Prostate gland (tissue), 2 donors: ENCODE results near the gene PITHD1. TPM values are rescaled to one million over a fixed set of nuclear protein-coding genes. Genes with fewer than 3 reads are reported as not detected.
"Not testable (repeated sequence)": the region's sequence is repeated elsewhere in the genome, so short reads cannot be mapped to it uniquely, and the experiment has no call there.

ENCODE experiments used
- DNase-seq: peaks from one replicate; pipeline ENCODE4 v3.0.0-alpha.2; 2019; ENCODE audit warnings: low spot score
- H3K27ac ChIP-seq, 2 donors: fragments of 200-600 bp; sonication (generic); 2 replicates each; pipeline ENCODE4 v1.5.1; 2017 to 2019
- H3K27me3 ChIP-seq: fragments of 200-600 bp; sonication (generic); replicated peaks from 2 replicates; pipeline ENCODE4 v1.5.1; 2019; ENCODE audit not compliant: insufficient read depth
- H3K36me3 ChIP-seq, 2 donors: fragments of 200-600 bp; sonication (generic); 1 replicate in 1 of 2; 2 replicates in 1 of 2; pipeline versions ENCODE4 v1.5.1 to v1.8.1; 2017 to 2019
- H3K4me1 ChIP-seq: fragments of 200-600 bp; sonication (generic); replicated peaks from 2 replicates; pipeline ENCODE4 v1.5.1; 2019
- H3K4me3 ChIP-seq, 2 donors: fragments of 200-600 bp; sonication (generic); 2 replicates each; pipeline ENCODE4 v1.5.1; 2017 to 2019
- H3K9me3 ChIP-seq: fragments of 200-600 bp; sonication (generic); 2 replicates; pipeline ENCODE4 v1.5.1; 2017
- CTCF ChIP-seq, 4 experiments: fragments of 200-600 bp in 2 of 4; fragments of 450-650 bp in 2 of 4; sonication (generic) in 2 of 4; IDR thresholded peaks; 1 replicate in 3 of 4; 2 replicates in 1 of 4; pipeline ENCODE4 v1.5.1; 2016 to 2019; ENCODE audit warnings: antibody characterized with exemption in 4 of 4, mild to moderate bottlenecking in 2 of 4, moderate library complexity in 2 of 4
- POLR2A ChIP-seq: fragments of 450-650 bp; IDR thresholded peaks from one replicate; pipeline ENCODE4 v1.6.1; 2016; ENCODE audit warnings: antibody characterized with exemption, mild to moderate bottlenecking
- POLR2AphosphoS5 ChIP-seq: sonication (generic); formaldehyde crosslinking; IDR thresholded peaks from one replicate; pipeline ENCODE4 v1.6.1; 2017; ENCODE audit warnings: antibody characterized with exemption
- WGBS: methylation state at CpG from one replicate; pipeline ENCODE4 v1.1.5; 2018; 5-methylcytosine and 5-hydroxymethylcytosine counted together
- intact Hi-C: fragments of 100-400 bp; cut with DNase I; formaldehyde crosslinking; loops from one replicate; pipeline ENCODE4 v1.14.2; 2022
- total RNA-seq, 2 donors: library from RNA; depleted of rRNA; stranded (reverse); fragments of >200 nt; gene quantifications; one replicate each; pipeline ENCODE4 v1.1.0, GENCODE V29; 2016

Gene PITHD1
- total RNA-seq, 2 donors from 2014 or later: 85.7 to 86.7 TPM

- Histone ChIP-seq H3K9me3 (no peaks in the 10 kb centered on the region), H3K4me1 (no peaks in the 10 kb centered on the region), H3K4me3 (no peak overlapping the region), H3K27me3 (no peaks in the 10 kb centered on the region), H3K27ac (no peak overlapping the region), H3K36me3 (no peaks in the 10 kb centered on the region)
- no peak for DNase-seq
- no peak for TF ChIP-seq POLR2AphosphoS5
- no peak for TF ChIP-seq CTCF (IDR thresholded peaks at IDR 0.05)
- no peak for TF ChIP-seq POLR2A
- WGBS: 87% methylated on average over 1 of the region's 1 CpG
- intact Hi-C loops: no loop called here
Measured at GRCh38 chr1:23827717-23828116, 49.5 kb downstream of the PITHD1 start.

- H3K4me3 ChIP-seq, DNase-seq, H3K36me3 ChIP-seq, H3K4me1 ChIP-seq, intact Hi-C loops, H3K9me3 ChIP-seq, H3K27me3 ChIP-seq, H3K27ac ChIP-seq: not testable (repeated sequence)
- WGBS: 47% methylated on average over 6 of the region's 6 CpGs
Measured at GRCh38 chr1:23834156-23834555, 55.9 kb downstream of the PITHD1 start.

- no peak for DNase-seq
- Histone ChIP-seq H3K27ac (no peak overlapping the region), H3K27me3 (no peaks in the 10 kb centered on the region), H3K36me3 (no peaks in the 10 kb centered on the region), H3K9me3 (no peaks in the 10 kb centered on the region), H3K4me3 (no peak overlapping the region), H3K4me1 (no peaks in the 10 kb centered on the region)
- WGBS: 73% methylated on average over 3 of the region's 3 CpGs
- TF ChIP-seq POLR2A (no peak), POLR2AphosphoS5 (no peak), CTCF (IDR thresholded peaks at IDR 0.05) (no peak)
- intact Hi-C loops: no loop called here
Measured at GRCh38 chr1:23836037-23836436, 57.8 kb downstream of the PITHD1 start.

Other genes with a start within 250 kb of the PITHD1 start
- 1 to 10 TPM; 1.0 to 4.1 TPM for gene E2F2, start 247.2 kb upstream of the PITHD1 start, total RNA-seq
- 100 to 1,000 TPM; 151 to 184 TPM for gene ID3, start 218.9 kb upstream of the PITHD1 start, total RNA-seq
- 1,000 to 10,000 TPM in 1 of 2 donors, 100 to 1,000 TPM in 1; 784 to 1,458 TPM for gene RPL11, start 86.6 kb upstream of the PITHD1 start, total RNA-seq
- gene ELOA, start 34.9 kb upstream of the PITHD1 start, total RNA-seq: 10 to 100 TPM; 35.7 to 42.1 TPM
- 10 to 100 TPM; 53.6 to 57.7 TPM for gene LYPLA2, start 12.7 kb downstream of the PITHD1 start, total RNA-seq
- gene GALE, start 22.3 kb downstream of the PITHD1 start, total RNA-seq: 10 to 100 TPM; 26.3 to 27.3 TPM
- 10 to 100 TPM; 51.1 to 58.7 TPM for gene HMGCL, start 47.0 kb downstream of the PITHD1 start, total RNA-seq
- 100 to 1,000 TPM in 1 of 2 donors, 10 to 100 TPM in 1; 51.4 to 111 TPM for gene FUCA1, start 89.9 kb downstream of the PITHD1 start, total RNA-seq
- gene CNR2, start 134.9 kb downstream of the PITHD1 start, total RNA-seq: not detected
- 100 to 1,000 TPM in 1 of 2 donors, 10 to 100 TPM in 1; 86.6 to 117 TPM for gene PNRC2, start 181.4 kb downstream of the PITHD1 start, total RNA-seq
- 10 to 100 TPM; 94.3 to 94.9 TPM for gene SRSF10, start 201.9 kb downstream of the PITHD1 start, total RNA-seq